Hematopoietic multipotent progenitor cell treated with erythropoietin and hydrocortisone succinate and interleukin-3 and kit ligand, for 6 days (in vitro differentiated cells): ENCODE measurements around the gene ZBTB46.
"Not testable (repeated sequence)": the region's sequence is repeated elsewhere in the genome, so short reads cannot be mapped to it uniquely, and the experiment has no call there.

Experiments used
- DNase-seq: peaks from one replicate; pipeline ENCODE4 v3.0.0-alpha.2; 2015

The ZBTB46 gene

GRCh38 chr20:63732118-63733095 lies 98.7 kb downstream of the ZBTB46 start:
- no peak for DNase-seq

GRCh38 chr20:63731410-63731809 lies 99.7 kb downstream of the ZBTB46 start:
- DNase-seq: no peak

- DNase-seq: not testable (repeated sequence)
These were observed 100.8 kb downstream of the ZBTB46 start for GRCh38 chr20:63730189-63730733.

GRCh38 chr20:63722967-63723622 lies 108.0 kb downstream of the ZBTB46 start:
- not testable (repeated sequence) for DNase-seq

- DNase-seq: no peak
These were observed 112.1 kb downstream of the ZBTB46 start for GRCh38 chr20:63718996-63719395.

- DNase-seq: no peak
These were observed 116.2 kb downstream of the ZBTB46 start for GRCh38 chr20:63714858-63715257.

GRCh38 chr20:63712191-63712590 lies 118.9 kb downstream of the ZBTB46 start:
- DNase-seq: no peak

- no peak for DNase-seq
These were observed 119.9 kb downstream of the ZBTB46 start for GRCh38 chr20:63711085-63711645.

- DNase-seq: no peak
These were observed 121.9 kb downstream of the ZBTB46 start for GRCh38 chr20:63709149-63709527.

GRCh38 chr20:63708301-63709148 lies 122.5 kb downstream of the ZBTB46 start:
- DNase-seq: no peak

GRCh38 chr20:63707558-63708300 lies 123.3 kb downstream of the ZBTB46 start, which contains the start of the genes ARFRP1 and ZGPAT:
TSS of gene ARFRP1 (minus strand) at chr20:63707976. CDS start at chr20:63707091, 885 bp downstream.
TSS of gene ZGPAT (plus strand) at chr20:63708039. CDS start at chr20:63708581, 542 bp downstream.
- peak; percentile 93 for DNase-seq

- peak; percentile 69 for DNase-seq
These were observed 124.1 kb downstream of the ZBTB46 start for GRCh38 chr20:63706852-63707557.

- no peak for DNase-seq
These were observed 124.9 kb downstream of the ZBTB46 start for GRCh38 chr20:63706027-63706695.

- DNase-seq: no peak
These were observed 125.6 kb downstream of the ZBTB46 start for GRCh38 chr20:63705232-63706026.

- no peak for DNase-seq
These were observed 126.3 kb downstream of the ZBTB46 start for GRCh38 chr20:63704749-63705117.

- no peak for DNase-seq
These were observed 126.9 kb downstream of the ZBTB46 start for GRCh38 chr20:63703976-63704748.

GRCh38 chr20:63703471-63703975 lies 127.5 kb downstream of the ZBTB46 start:
- DNase-seq: no peak

- DNase-seq: no peak
These were observed 128.2 kb downstream of the ZBTB46 start for GRCh38 chr20:63702751-63703470.
